Neural cell (in vitro differentiated cells): ENCODE measurements around the gene RNLS. TPM values are rescaled to one million over a fixed set of nuclear protein-coding genes. Genes with fewer than 3 reads are reported as not detected.

ENCODE experiments used
- H2AFZ ChIP-seq: fragments of 200-600, 300-800 bp; sonication (generic), shearing (Covaris generic); 2 replicates; pipeline ENCODE4 v1.6.0; 2014; ENCODE audit warnings: low read depth, mild to moderate bottlenecking, antibody characterized with exemption, low read length, moderate library complexity
- H3F3A ChIP-seq: fragments of 200-600 bp; shearing (Covaris generic); 2 replicates; pipeline ENCODE4 v1.6.1; 2016; ENCODE audit warnings: mild to moderate bottlenecking, moderate library complexity, mixed read lengths, antibody characterized with exemption, low read length; ENCODE audit not compliant: insufficient read depth, poor library complexity, severe bottlenecking
- H3K27ac ChIP-seq: fragments of 200-600, 300-800 bp; sonication (generic), shearing (Covaris generic); 2 replicates; pipeline ENCODE4 v1.5.1; 2014; ENCODE audit warnings: mild to moderate bottlenecking, low read length, moderate library complexity
- H3K27me3 ChIP-seq: fragments of 300-800, 200-600 bp; sonication (generic), shearing (Covaris generic); 2 replicates; pipeline ENCODE4 v1.6.0; 2014; ENCODE audit warnings: mild to moderate bottlenecking, low read depth, low read length, moderate library complexity; ENCODE audit not compliant: insufficient read depth
- H3K36me3 ChIP-seq: fragments of 300-800, 200-600 bp; sonication (generic), shearing (Covaris generic); 2 replicates; pipeline ENCODE4 v1.5.1; 2014; ENCODE audit warnings: mild to moderate bottlenecking, antibody characterized with exemption, low read length, moderate library complexity; ENCODE audit not compliant: insufficient read depth
- H3K4me2 ChIP-seq: fragments of 300-800, 200-600 bp; sonication (generic), shearing (Covaris generic); 2 replicates; pipeline ENCODE4 v1.6.0; 2014; ENCODE audit warnings: mild to moderate bottlenecking, low read length
- H3K4me3 ChIP-seq: fragments of 300-800, 200-600 bp; sonication (generic), shearing (Covaris generic); 2 replicates; pipeline ENCODE4 v1.5.1; 2014; ENCODE audit warnings: mild to moderate bottlenecking, low read length, moderate library complexity
- H3K79me2 ChIP-seq: fragments of 200-600 bp; shearing (Covaris generic); replicated peaks from 2 replicates; pipeline ENCODE4 v1.6.0; 2014; ENCODE audit warnings: mild to moderate bottlenecking, low read length, moderate library complexity; ENCODE audit not compliant: insufficient read depth
- H3K9ac ChIP-seq: fragments of 300-800, 200-600 bp; sonication (generic), shearing (Covaris generic); 2 replicates; pipeline ENCODE4 v1.6.1; 2016; ENCODE audit warnings: mild to moderate bottlenecking, low read length, mixed read lengths
- H3K9me2 ChIP-seq: fragments of 200-600 bp; shearing (Covaris generic); 2 replicates; pipeline ENCODE4 v1.6.1; 2016; ENCODE audit warnings: mild to moderate bottlenecking, low read length, mixed read lengths; ENCODE audit not compliant: insufficient read depth
- H3K9me3 ChIP-seq: fragments of 200-600, 300-800 bp; sonication (generic), shearing (Covaris generic); 2 replicates; pipeline ENCODE4 v1.6.1; 2016; ENCODE audit warnings: mild to moderate bottlenecking, mixed run types, low read length, moderate library complexity, mixed read lengths
- H4K20me1 ChIP-seq: fragments of 200-600 bp; shearing (Covaris generic); 2 replicates; pipeline ENCODE4 v1.6.1; 2016; ENCODE audit warnings: mild to moderate bottlenecking, mixed run types; ENCODE audit not compliant: insufficient read depth
- EP300 ChIP-seq: fragments of 450-650 bp; conservative IDR thresholded peaks from 2 replicates; pipeline ENCODE4 v1.6.1; 2014; ENCODE audit warnings: antibody characterized with exemption, mild to moderate bottlenecking, moderate library complexity; ENCODE audit not compliant: poor library complexity, severe bottlenecking
- EZH2 ChIP-seq: fragments of 200-600, 300-800 bp; shearing (Covaris generic), sonication (generic); IDR thresholded peaks from 2 replicates; pipeline ENCODE4 v1.6.1; 2014; ENCODE audit warnings: antibody characterized with exemption, low read length, borderline replicate concordance, mild to moderate bottlenecking; ENCODE audit not compliant: insufficient read depth, poor library complexity, severe bottlenecking
- MXI1 ChIP-seq: fragments of 450-650 bp; conservative IDR thresholded peaks from 2 replicates; pipeline ENCODE4 v1.6.1; 2014; ENCODE audit warnings: antibody characterized with exemption, mild to moderate bottlenecking; ENCODE audit not compliant: poor library complexity, severe bottlenecking
- POLR2AphosphoS5 ChIP-seq: IDR thresholded peaks from 2 replicates; pipeline ENCODE4 v1.6.1; 2012
- RAD21 ChIP-seq: fragments of 450-650 bp; conservative IDR thresholded peaks from 2 replicates; pipeline ENCODE4 v1.6.1; 2014; ENCODE audit warnings: antibody characterized with exemption, mild to moderate bottlenecking, moderate library complexity
- SMC3 ChIP-seq: fragments of 450-650 bp; conservative IDR thresholded peaks from 2 replicates; pipeline ENCODE4 v1.6.1; 2014; ENCODE audit warnings: antibody characterized with exemption, mild to moderate bottlenecking, moderate library complexity; ENCODE audit not compliant: poor library complexity
- TAF1 ChIP-seq: IDR thresholded peaks from 2 replicates; pipeline ENCODE4 v1.6.1; 2012; ENCODE audit warnings: low read depth
- polyA plus RNA-seq: library from polyadenylated mRNA; depleted of rRNA; stranded (reverse); fragments of >200 nt; gene quantifications from 2 replicates; pipeline ENCODE4 v1.2.3, GENCODE V29; 2014
- TF ChIP-seq, protein P1 (sequence below): fragments of 450-650 bp; IDR thresholded peaks from 2 replicates; pipeline ENCODE4 v1.5.1; 2014; ENCODE audit warnings: antibody characterized with exemption, mild to moderate bottlenecking, moderate library complexity; ENCODE audit not compliant: poor library complexity, severe bottlenecking
- TF ChIP-seq, protein P2 (sequence below): IDR thresholded peaks from 2 replicates; pipeline ENCODE4 v1.6.1; 2012; ENCODE audit warnings: borderline replicate concordance

The RNLS gene
- polyA plus RNA-seq, 1 donor from 2014 or later, result 0.20 TPM

- Histone ChIP-seq H3K9me2 (no peaks in the 10 kb centered on the region), H3F3A (no peaks in the 10 kb centered on the region), H3K79me2 (no peaks in the 10 kb centered on the region), H3K9me3 (no peaks in the 10 kb centered on the region), H3K9ac (no peak overlapping the region), H3K4me3 (no peak overlapping the region), H3K36me3 (no peaks in the 10 kb centered on the region), H3K27ac (no peak overlapping the region), H2AFZ (no peak overlapping the region), H4K20me1 (no peaks in the 10 kb centered on the region), H3K4me2 (no peak overlapping the region), H3K27me3 (no peaks in the 10 kb centered on the region)
- TF ChIP-seq TAF1 (no peak), EP300 (no peak), POLR2AphosphoS5 (no peak), RAD21 (no peak), SMC3 (no peak), MXI1 (no peak), EZH2 (no peak)
- TF ChIP-seq, protein P1, sequence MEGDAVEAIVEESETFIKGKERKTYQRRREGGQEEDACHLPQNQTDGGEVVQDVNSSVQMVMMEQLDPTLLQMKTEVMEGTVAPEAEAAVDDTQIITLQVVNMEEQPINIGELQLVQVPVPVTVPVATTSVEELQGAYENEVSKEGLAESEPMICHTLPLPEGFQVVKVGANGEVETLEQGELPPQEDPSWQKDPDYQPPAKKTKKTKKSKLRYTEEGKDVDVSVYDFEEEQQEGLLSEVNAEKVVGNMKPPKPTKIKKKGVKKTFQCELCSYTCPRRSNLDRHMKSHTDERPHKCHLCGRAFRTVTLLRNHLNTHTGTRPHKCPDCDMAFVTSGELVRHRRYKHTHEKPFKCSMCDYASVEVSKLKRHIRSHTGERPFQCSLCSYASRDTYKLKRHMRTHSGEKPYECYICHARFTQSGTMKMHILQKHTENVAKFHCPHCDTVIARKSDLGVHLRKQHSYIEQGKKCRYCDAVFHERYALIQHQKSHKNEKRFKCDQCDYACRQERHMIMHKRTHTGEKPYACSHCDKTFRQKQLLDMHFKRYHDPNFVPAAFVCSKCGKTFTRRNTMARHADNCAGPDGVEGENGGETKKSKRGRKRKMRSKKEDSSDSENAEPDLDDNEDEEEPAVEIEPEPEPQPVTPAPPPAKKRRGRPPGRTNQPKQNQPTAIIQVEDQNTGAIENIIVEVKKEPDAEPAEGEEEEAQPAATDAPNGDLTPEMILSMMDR, result no peak
- TF ChIP-seq, protein P2, sequence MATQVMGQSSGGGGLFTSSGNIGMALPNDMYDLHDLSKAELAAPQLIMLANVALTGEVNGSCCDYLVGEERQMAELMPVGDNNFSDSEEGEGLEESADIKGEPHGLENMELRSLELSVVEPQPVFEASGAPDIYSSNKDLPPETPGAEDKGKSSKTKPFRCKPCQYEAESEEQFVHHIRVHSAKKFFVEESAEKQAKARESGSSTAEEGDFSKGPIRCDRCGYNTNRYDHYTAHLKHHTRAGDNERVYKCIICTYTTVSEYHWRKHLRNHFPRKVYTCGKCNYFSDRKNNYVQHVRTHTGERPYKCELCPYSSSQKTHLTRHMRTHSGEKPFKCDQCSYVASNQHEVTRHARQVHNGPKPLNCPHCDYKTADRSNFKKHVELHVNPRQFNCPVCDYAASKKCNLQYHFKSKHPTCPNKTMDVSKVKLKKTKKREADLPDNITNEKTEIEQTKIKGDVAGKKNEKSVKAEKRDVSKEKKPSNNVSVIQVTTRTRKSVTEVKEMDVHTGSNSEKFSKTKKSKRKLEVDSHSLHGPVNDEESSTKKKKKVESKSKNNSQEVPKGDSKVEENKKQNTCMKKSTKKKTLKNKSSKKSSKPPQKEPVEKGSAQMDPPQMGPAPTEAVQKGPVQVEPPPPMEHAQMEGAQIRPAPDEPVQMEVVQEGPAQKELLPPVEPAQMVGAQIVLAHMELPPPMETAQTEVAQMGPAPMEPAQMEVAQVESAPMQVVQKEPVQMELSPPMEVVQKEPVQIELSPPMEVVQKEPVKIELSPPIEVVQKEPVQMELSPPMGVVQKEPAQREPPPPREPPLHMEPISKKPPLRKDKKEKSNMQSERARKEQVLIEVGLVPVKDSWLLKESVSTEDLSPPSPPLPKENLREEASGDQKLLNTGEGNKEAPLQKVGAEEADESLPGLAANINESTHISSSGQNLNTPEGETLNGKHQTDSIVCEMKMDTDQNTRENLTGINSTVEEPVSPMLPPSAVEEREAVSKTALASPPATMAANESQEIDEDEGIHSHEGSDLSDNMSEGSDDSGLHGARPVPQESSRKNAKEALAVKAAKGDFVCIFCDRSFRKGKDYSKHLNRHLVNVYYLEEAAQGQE, result no peak
Measured at GRCh38 chr10:88620441-88620840, 37.3 kb upstream of the RNLS start.

DNA sequence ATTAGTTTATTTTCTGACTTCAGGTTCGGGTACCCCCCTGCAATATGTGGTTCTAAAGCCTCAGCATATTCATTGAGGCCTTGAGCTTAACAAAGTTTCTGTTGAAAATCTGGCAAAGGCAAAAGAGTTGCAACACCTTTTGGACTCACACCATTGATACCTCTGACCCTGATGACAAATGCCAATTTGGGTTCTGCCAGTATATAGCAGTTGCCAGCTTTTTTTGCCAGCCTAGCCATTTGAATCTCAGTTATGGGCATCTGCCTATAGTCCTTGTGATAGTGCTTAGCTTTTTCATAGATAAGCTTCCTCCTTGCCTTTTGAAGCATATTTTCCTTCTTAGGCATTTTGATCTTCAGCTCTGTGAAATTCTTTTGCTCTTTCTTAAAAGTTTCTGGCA lies 35.4 kb upstream of the RNLS start:
- Histone ChIP-seq H3K4me3 (no peak overlapping the region), H2AFZ (no peak overlapping the region), H3K9ac (no peak overlapping the region), H3K27ac (no peak overlapping the region), H3K9me2 (no peaks in the 10 kb centered on the region), H3K4me2 (no peak overlapping the region), H3K79me2 (no peaks in the 10 kb centered on the region), H3K9me3 (no peaks in the 10 kb centered on the region), H3K36me3 (no peaks in the 10 kb centered on the region), H4K20me1 (no peaks in the 10 kb centered on the region), H3F3A (no peaks in the 10 kb centered on the region), H3K27me3 (no peaks in the 10 kb centered on the region)
- TF ChIP-seq RAD21 (no peak), MXI1 (no peak)
- TF ChIP-seq, protein P2, result no peak
- TF ChIP-seq, protein P1, result no peak
